Measurements from ENCODE around the gene PCDH9.

Gene PCDH9

GRCh38 chr13:66830940-66831716, 399.0 kb downstream of the PCDH9 start:
- no peak overlapping the region for H3K4me3 ChIP-seq (ENCODE audit: control insufficient read depth, low read depth, low read length)
- no peak for DNase-seq (ENCODE audit: low read depth)
- TF ChIP-seq CTCF (conservative IDR thresholded peaks at IDR 0.05; ENCODE audit: control insufficient read depth, insufficient read depth, low read depth, low read length) = no peak

GRCh38 chr13:66829803-66830202, 400.3 kb downstream of the PCDH9 start:
- DNase-seq (ENCODE audit: low read depth) = no peak
- TF ChIP-seq CTCF (conservative IDR thresholded peaks at IDR 0.05; ENCODE audit: control insufficient read depth, insufficient read depth, low read depth, low read length) = no peak
- no peak overlapping the region for H3K4me3 ChIP-seq (ENCODE audit: control insufficient read depth, low read depth, low read length)

GRCh38 chr13:66826398-66826797, 403.7 kb downstream of the PCDH9 start:
- no peak overlapping the region for H3K4me3 ChIP-seq (ENCODE audit: control insufficient read depth, low read depth, low read length)
- no peak for TF ChIP-seq CTCF (conservative IDR thresholded peaks at IDR 0.05; ENCODE audit: control insufficient read depth, insufficient read depth, low read depth, low read length)
- no peak for DNase-seq (ENCODE audit: low read depth)

GRCh38 chr13:66821551-66821950, 408.6 kb downstream of the PCDH9 start:
- DNase-seq (ENCODE audit: low read depth) = peak; percentile 2
- TF ChIP-seq CTCF (conservative IDR thresholded peaks at IDR 0.05; ENCODE audit: control insufficient read depth, insufficient read depth, low read depth, low read length) = no peak
- no peak overlapping the region for H3K4me3 ChIP-seq (ENCODE audit: control insufficient read depth, low read depth, low read length)

GRCh38 chr13:66811455-66811854, 418.7 kb downstream of the PCDH9 start:
- TF ChIP-seq CTCF (conservative IDR thresholded peaks at IDR 0.05; ENCODE audit: control insufficient read depth, insufficient read depth, low read depth, low read length) = no peak
- H3K4me3 ChIP-seq (ENCODE audit: control insufficient read depth, low read depth, low read length) = no peak overlapping the region
- no peak for DNase-seq (ENCODE audit: low read depth)

GRCh38 chr13:66809485-66809884, 420.7 kb downstream of the PCDH9 start:
- DNase-seq (ENCODE audit: low read depth) = no peak
- no peak for TF ChIP-seq CTCF (conservative IDR thresholded peaks at IDR 0.05; ENCODE audit: control insufficient read depth, insufficient read depth, low read depth, low read length)

More at GRCh38 chr13:66809485-66809884, 420.7 kb downstream of the PCDH9 start:
- no peak overlapping the region for H3K4me3 ChIP-seq (ENCODE audit: control insufficient read depth, low read depth, low read length)
